Activated T-cell treated with anti-CD3 and anti-CD28 coated beads, Interleukin-2, amount 50 U/mL, for 4 hours (primary cell): ENCODE data around the gene SEMA6A. TPM values are rescaled to one million over a fixed set of nuclear protein-coding genes. Genes with fewer than 3 reads are reported as not detected.

Source experiments
- ATAC-seq, 2 donors: fragments of 200-7000 bp; cut with Tn5 transposase; one replicate each; pipeline ENCODE4 v1.10.0; 2021
- DNase-seq: peaks from one replicate; pipeline ENCODE4 v3.0.0-alpha.2; 2020
- H3K27me3 Mint-ChIP-seq: one replicate; pipeline ENCODE4 v1.8.0; 2021; ENCODE audit warnings: low read depth, mixed read lengths
- H3K36me3 Mint-ChIP-seq: one replicate; pipeline ENCODE4 v1.8.0; 2022; ENCODE audit warnings: mixed read lengths; ENCODE audit not compliant: insufficient read depth
- H3K4me1 Mint-ChIP-seq: one replicate; pipeline ENCODE4 v1.8.0; 2021; ENCODE audit warnings: low read depth, mixed read lengths
- H3K4me3 Mint-ChIP-seq: one replicate; pipeline ENCODE4 v1.8.0; 2021; ENCODE audit warnings: mild to moderate bottlenecking, moderate library complexity, mixed read lengths
- H3K9me3 Mint-ChIP-seq: one replicate; pipeline ENCODE4 v1.8.0; 2021; ENCODE audit warnings: mixed read lengths
- total RNA-seq, 3 donors: library from RNA; stranded (reverse); gene quantifications; one replicate each; pipeline ENCODE4 v1.2.1, GENCODE V29; 2021

Gene SEMA6A
- total RNA-seq, 3 donors from 2014 or later = 0.92 to 2.1 (median 1.1) TPM

- no peaks in the 10 kb centered on the region for H3K4me1 Mint-ChIP-seq
Measured at GRCh38 chr5:116411101-116411571, 163.5 kb downstream of the SEMA6A start.

GRCh38 chr5:116410336-116410890, 164.2 kb downstream of the SEMA6A start:
- ATAC-seq (no peak), DNase-seq (no peak)
- H3K4me1 Mint-ChIP-seq = no peaks in the 10 kb centered on the region
- no peak overlapping the region for H3K4me3 Mint-ChIP-seq
- H3K27me3 Mint-ChIP-seq = no peaks in the 10 kb centered on the region
- no peaks in the 10 kb centered on the region for H3K9me3 Mint-ChIP-seq
- H3K36me3 Mint-ChIP-seq = peaks cover 37% of the 10 kb centered on the region

More at GRCh38 chr5:116411101-116411571, 163.5 kb downstream of the SEMA6A start:
- DNase-seq (no peak), ATAC-seq (no peak)
- no peak overlapping the region for H3K4me3 Mint-ChIP-seq
- H3K27me3 Mint-ChIP-seq = no peaks in the 10 kb centered on the region
- no peaks in the 10 kb centered on the region for H3K9me3 Mint-ChIP-seq
- peaks cover 35% of the 10 kb centered on the region for H3K36me3 Mint-ChIP-seq

GRCh38 chr5:116409591-116410296, 164.9 kb downstream of the SEMA6A start:
- no peak for ATAC-seq
- Mint-ChIP-seq H3K36me3 (peaks cover 34% of the 10 kb centered on the region), H3K27me3 (no peaks in the 10 kb centered on the region), H3K4me3 (no peak overlapping the region), H3K4me1 (no peaks in the 10 kb centered on the region), H3K9me3 (no peaks in the 10 kb centered on the region)
- no peak for DNase-seq

DNA sequence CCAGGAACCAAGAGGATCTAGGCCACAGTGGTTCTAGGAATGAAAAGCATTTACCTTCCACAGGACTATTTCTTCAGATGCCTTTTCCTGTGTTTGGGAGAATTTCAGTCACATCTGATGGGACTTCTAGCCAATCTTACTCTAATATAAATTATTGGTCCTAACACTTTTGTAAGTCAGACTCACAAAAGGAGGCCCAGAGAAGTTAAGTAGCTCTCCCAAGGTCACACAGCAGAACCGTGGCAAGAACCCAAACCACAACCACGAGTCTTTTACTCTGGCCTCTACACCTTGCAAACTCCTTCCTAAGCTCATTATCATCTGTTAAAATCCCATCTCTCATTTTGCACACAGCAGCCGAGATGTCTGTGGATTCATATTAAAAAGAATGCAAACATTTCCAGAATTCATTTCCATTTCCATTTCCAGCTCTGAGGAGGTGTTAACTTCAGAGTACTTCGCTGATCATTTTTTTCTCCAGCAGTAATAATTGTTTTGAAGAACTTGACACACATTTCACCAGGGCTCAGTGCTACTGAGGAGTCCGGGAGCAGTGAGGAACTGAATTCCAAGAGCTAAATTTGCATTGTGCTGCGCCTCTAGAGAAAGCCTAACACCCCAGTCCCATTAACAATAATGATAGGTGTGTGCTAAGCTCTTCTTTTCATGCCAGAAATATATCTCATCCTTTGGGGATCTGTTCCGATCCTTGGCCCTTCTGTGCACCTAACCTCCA, 168.1 kb downstream of the SEMA6A start:
- Mint-ChIP-seq H3K27me3 (no peaks in the 10 kb centered on the region), H3K4me3 (no peak overlapping the region), H3K9me3 (no peaks in the 10 kb centered on the region), H3K36me3 (peaks cover 26% of the 10 kb centered on the region), H3K4me1 (no peaks in the 10 kb centered on the region)
- DNase-seq (no peak), ATAC-seq (no peak)

DNA sequence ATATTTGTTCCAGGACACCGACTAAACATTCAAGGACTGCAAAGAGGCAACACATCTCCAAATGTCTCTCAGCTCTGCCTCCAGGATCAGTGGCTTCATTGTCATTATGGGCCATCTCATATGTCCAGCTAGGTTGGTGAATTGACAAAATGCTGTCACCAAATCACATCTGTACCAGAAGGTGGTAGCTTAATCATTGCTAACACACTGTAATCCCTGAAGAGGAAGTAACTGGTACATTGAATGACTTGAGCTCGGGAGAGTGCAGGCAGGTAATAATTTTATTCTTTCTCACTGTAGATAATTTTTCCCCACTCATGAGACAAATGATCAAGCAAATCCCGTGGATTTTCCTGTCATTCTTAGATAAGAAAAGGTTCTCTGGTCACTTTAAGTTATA, 169.8 kb downstream of the SEMA6A start:
- Mint-ChIP-seq H3K27me3 (no peaks in the 10 kb centered on the region), H3K36me3 (peaks cover 34% of the 10 kb centered on the region), H3K4me1 (no peaks in the 10 kb centered on the region), H3K9me3 (no peaks in the 10 kb centered on the region), H3K4me3 (no peak overlapping the region)
- DNase-seq (no peak), ATAC-seq (no peak)

DNA sequence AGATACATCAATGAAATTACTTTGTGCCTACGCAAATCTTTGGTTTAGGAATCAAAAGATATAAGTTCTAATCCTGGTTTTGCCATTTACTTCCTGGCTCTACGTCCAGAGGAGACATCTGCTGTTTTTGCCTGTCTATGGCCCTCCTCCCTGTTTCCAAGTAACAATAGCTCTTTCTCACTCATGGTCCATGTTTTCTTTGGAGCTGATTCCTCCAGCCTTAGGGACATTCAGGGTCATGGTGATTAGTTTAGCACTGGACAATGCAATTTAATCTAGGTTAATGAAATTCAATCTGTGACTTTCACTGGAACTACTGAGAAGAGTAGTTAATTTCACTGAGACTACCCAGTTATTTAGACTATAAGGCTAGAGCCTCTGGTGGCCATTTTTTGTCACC, 170.6 kb downstream of the SEMA6A start:
- H3K4me1 Mint-ChIP-seq = no peaks in the 10 kb centered on the region
- ATAC-seq (no peak), DNase-seq (no peak)

GRCh38 chr5:116402235-116402634, 172.4 kb downstream of the SEMA6A start:
- no peaks in the 10 kb centered on the region for H3K9me3 Mint-ChIP-seq
- H3K4me1 Mint-ChIP-seq = no peaks in the 10 kb centered on the region
- no peak for ATAC-seq
- no peaks in the 10 kb centered on the region for H3K27me3 Mint-ChIP-seq
- H3K4me3 Mint-ChIP-seq = no peak overlapping the region
- peaks cover 37% of the 10 kb centered on the region for H3K36me3 Mint-ChIP-seq
- DNase-seq = no peak

More for the DNA sequence above, 170.6 kb downstream of the SEMA6A start:
- H3K27me3 Mint-ChIP-seq = no peaks in the 10 kb centered on the region
- no peak overlapping the region for H3K4me3 Mint-ChIP-seq
- H3K36me3 Mint-ChIP-seq = peaks cover 40% of the 10 kb centered on the region
- H3K9me3 Mint-ChIP-seq = no peaks in the 10 kb centered on the region

DNA sequence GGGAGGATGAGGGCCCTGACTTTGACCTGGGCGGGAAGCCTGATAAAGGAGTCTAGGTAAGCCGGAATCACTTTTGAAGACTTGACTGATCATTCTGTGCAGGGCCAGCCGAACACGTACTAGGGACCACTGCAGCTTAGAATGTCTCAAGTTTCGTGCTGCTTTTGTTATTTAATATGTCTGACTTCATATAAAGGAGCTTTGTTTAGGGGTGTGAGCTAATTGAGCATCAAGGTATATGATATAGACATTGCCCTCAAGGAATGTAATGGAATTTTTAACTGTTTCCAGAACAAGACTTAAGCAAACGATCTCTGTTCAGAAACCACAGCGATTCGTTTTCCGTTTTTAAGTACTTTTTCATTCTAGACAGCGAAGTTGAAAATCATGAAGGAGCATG, 173.0 kb downstream of the SEMA6A start:
- ATAC-seq (no peak), DNase-seq (no peak)
- Mint-ChIP-seq H3K9me3 (no peaks in the 10 kb centered on the region), H3K27me3 (no peaks in the 10 kb centered on the region), H3K4me3 (no peak overlapping the region), H3K36me3 (peaks cover 35% of the 10 kb centered on the region), H3K4me1 (no peaks in the 10 kb centered on the region)

DNA sequence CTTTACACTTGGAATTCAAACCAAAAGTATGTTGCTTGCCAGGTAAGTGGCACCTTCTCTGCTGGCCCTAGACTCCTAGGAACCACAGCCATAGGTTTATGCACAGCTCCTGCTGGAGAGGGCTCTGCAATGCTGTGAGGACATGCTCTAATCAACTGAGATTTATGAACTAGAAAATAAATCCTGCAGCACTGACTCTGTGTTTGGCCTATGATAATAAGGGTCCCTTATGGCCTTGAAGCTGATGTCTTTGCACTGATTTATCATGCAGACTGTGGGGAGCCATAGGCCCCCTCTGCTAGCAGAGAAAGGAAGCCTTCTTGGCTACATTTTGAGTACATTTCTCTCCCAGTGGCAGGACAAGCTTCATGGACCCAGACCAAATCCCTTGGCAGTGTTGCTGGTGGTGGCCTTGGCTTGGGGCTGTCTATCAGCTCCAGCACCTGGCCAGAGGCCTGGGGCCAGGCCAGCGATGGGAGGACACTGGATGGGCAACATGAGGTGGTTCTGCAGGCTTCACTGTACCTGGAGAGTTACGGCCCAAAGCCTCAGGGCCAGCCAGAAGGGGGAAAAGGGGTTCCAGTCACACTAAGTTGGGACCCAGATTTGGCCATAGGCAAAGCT, 178.0 kb downstream of the SEMA6A start:
- no peaks in the 10 kb centered on the region for H3K9me3 Mint-ChIP-seq
- H3K4me1 Mint-ChIP-seq = no peaks in the 10 kb centered on the region
- H3K4me3 Mint-ChIP-seq = no peak overlapping the region
- H3K27me3 Mint-ChIP-seq = no peaks in the 10 kb centered on the region
- no peak for DNase-seq
- H3K36me3 Mint-ChIP-seq = peaks cover 22% of the 10 kb centered on the region
- ATAC-seq = no peak

DNA sequence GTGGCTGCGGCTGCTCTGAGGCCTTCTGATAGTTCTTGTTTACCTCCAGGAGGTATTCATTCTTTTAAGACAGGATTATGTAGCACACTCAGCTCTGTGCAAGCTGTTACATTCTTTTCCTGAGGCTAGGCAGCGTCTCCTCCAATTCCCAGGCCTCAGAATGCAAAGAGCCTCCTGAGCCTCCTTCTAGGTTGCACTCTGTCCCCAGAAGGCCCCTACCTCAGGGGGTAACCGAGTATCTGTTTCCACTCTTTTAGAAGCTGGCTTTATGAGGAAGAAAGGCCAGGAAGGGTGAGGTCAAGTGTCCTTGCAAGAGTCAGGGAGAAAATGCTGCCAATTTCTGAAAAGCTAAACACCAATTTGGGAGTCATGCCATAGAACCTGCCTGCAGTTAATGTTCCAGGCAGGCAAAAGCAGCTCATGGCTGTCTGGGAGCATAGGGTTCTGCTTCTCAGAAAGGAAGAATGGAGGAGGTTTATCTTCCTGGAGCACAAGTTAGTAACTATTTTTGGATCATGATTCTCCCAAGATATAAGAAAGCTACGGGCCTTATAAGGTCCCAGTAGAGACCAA, 178.9 kb downstream of the SEMA6A start:
- ATAC-seq (no peak), DNase-seq (no peak)
- Mint-ChIP-seq H3K9me3 (no peaks in the 10 kb centered on the region), H3K36me3 (peaks cover 16% of the 10 kb centered on the region), H3K4me1 (no peaks in the 10 kb centered on the region), H3K27me3 (no peaks in the 10 kb centered on the region), H3K4me3 (no peak overlapping the region)

DNA sequence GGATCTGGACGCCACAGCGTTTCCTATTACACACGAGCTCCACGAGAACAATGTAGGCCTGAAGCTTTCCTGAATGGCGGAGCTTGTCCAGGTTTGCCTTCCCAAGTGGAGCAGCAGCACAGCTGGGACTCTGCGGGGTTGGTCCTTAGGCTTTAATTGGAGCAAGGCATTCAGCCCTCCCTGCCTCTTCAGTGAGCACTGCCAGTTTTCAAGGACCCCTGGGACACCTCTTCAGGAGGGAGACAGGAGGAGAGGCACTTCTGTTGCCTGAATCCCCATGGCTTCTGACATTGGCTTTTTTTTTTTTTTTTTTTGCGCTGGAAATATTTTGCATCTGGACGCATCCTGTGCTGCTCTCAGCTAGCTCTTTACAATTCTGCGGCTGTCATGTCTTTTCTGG, 179.4 kb downstream of the SEMA6A start:
- DNase-seq (no peak), ATAC-seq (no peak)
- Mint-ChIP-seq H3K27me3 (no peaks in the 10 kb centered on the region), H3K4me3 (no peak overlapping the region), H3K36me3 (peaks cover 13% of the 10 kb centered on the region), H3K9me3 (no peaks in the 10 kb centered on the region), H3K4me1 (no peaks in the 10 kb centered on the region)

- Mint-ChIP-seq H3K27me3 (no peaks in the 10 kb centered on the region), H3K36me3 (peaks cover 7% of the 10 kb centered on the region), H3K4me3 (no peak overlapping the region), H3K9me3 (no peaks in the 10 kb centered on the region), H3K4me1 (no peaks in the 10 kb centered on the region)
- ATAC-seq (no peak), DNase-seq (no peak)
Measured at GRCh38 chr5:116394186-116394867, 180.3 kb downstream of the SEMA6A start.
